Liver (tissue), 9 donors: ENCODE results near the gene UQCC3. TPM values are rescaled to one million over a fixed set of nuclear protein-coding genes. Genes with fewer than 3 reads are reported as not detected.
"Not testable (repeated sequence)": the region's sequence is repeated elsewhere in the genome, so short reads cannot be mapped to it uniquely, and the experiment has no call there.

ENCODE experiments used
- DNase-seq: peaks from one replicate; pipeline ENCODE4 v3.0.0-alpha.2; 2017; ENCODE audit warnings: low spot score
- H3K27ac ChIP-seq, 2 donors: one replicate each; pipeline ENCODE4 v1.7.0; 2013; ENCODE audit warnings: inconsistent platforms in 2 of 2, low read length in 2 of 2, control low read depth in 1 of 2, low read depth in 1 of 2, mild to moderate bottlenecking in 1 of 2
- H3K27me3 ChIP-seq, 4 donors: one replicate each; pipeline versions ENCODE4 v1.6.1 to v1.7.0; 2013; ENCODE audit warnings: low read length in 3 of 4, inconsistent platforms in 1 of 4, mild to moderate bottlenecking in 1 of 4, moderate library complexity in 1 of 4; ENCODE audit not compliant: control insufficient read depth in 4 of 4, insufficient read depth in 4 of 4
- H3K36me3 ChIP-seq, 4 donors: one replicate each; pipeline versions ENCODE4 v1.6.1 to v1.7.0; 2013; ENCODE audit warnings: low read length in 3 of 4, mild to moderate bottlenecking in 3 of 4, low read depth in 1 of 4, moderate library complexity in 1 of 4; ENCODE audit not compliant: control insufficient read depth in 4 of 4, insufficient read depth in 3 of 4
- H3K4me1 ChIP-seq, 4 donors: one replicate each; pipeline versions ENCODE4 v1.6.1 to v1.7.0; 2013; ENCODE audit warnings: low read length in 3 of 4, mild to moderate bottlenecking in 3 of 4, moderate library complexity in 1 of 4; ENCODE audit not compliant: control insufficient read depth in 4 of 4, insufficient read depth in 4 of 4
- H3K4me3 ChIP-seq, 3 donors: one replicate each; pipeline versions ENCODE4 v1.6.1 to v1.7.0; 2013; ENCODE audit warnings: low read length in 3 of 3, control low read depth in 1 of 3, low read depth in 1 of 3, mild to moderate bottlenecking in 1 of 3
- H3K9ac ChIP-seq, 2 donors: one replicate each; pipeline ENCODE4 v1.7.0; 2013; ENCODE audit warnings: low read length in 2 of 2, mild to moderate bottlenecking in 2 of 2, moderate library complexity in 2 of 2, control low read depth in 1 of 2, low read depth in 1 of 2
- H3K9me3 ChIP-seq, 4 donors: one replicate each; pipeline versions ENCODE4 v1.6.1 to v1.7.0; 2013; ENCODE audit warnings: low read length in 3 of 4; ENCODE audit not compliant: control insufficient read depth in 4 of 4
- ATF3 ChIP-seq: IDR thresholded peaks from 2 replicates; pipeline ENCODE4 v1.6.1; 2016; ENCODE audit warnings: antibody characterized with exemption
- EGR1 ChIP-seq, 2 donors: IDR thresholded peaks; 2 replicates each; pipeline ENCODE4 v1.6.1; 2016 to 2018; ENCODE audit warnings: antibody characterized with exemption in 2 of 2, low read depth in 2 of 2
- FOXA1 ChIP-seq: IDR thresholded peaks from 2 replicates; pipeline ENCODE4 v1.6.1; 2016; ENCODE audit warnings: antibody characterized with exemption
- FOXA2 ChIP-seq: IDR thresholded peaks from 2 replicates; pipeline ENCODE4 v1.6.1; 2016; ENCODE audit warnings: antibody characterized with exemption
- GABPA ChIP-seq, 2 donors: IDR thresholded peaks in 1 of 2; conservative IDR thresholded peaks in 1 of 2; 2 replicates each; pipeline ENCODE4 v1.6.1; 2016; ENCODE audit warnings: antibody characterized with exemption in 2 of 2, mild to moderate bottlenecking in 1 of 2, moderate library complexity in 1 of 2
- HNF4A ChIP-seq, 2 donors: conservative IDR thresholded peaks; 2 replicates each; pipeline ENCODE4 v1.6.1; 2016; ENCODE audit warnings: antibody characterized with exemption in 2 of 2, mild to moderate bottlenecking in 2 of 2
- HNF4G ChIP-seq: IDR thresholded peaks from 2 replicates; pipeline ENCODE4 v1.6.1; 2016; ENCODE audit warnings: antibody characterized with exemption
- JUND ChIP-seq, 2 donors: IDR thresholded peaks; 2 replicates each; pipeline ENCODE4 v1.6.1; 2016; ENCODE audit warnings: antibody characterized with exemption in 2 of 2
- NR2F2 ChIP-seq: IDR thresholded peaks from 2 replicates; pipeline ENCODE4 v1.6.1; 2016; ENCODE audit warnings: antibody characterized with exemption
- RAD21 ChIP-seq, 2 donors: IDR thresholded peaks; 2 replicates each; pipeline ENCODE4 v1.6.1; 2016; ENCODE audit warnings: antibody characterized with exemption in 2 of 2, mild to moderate bottlenecking in 2 of 2
- REST ChIP-seq: IDR thresholded peaks from 2 replicates; pipeline ENCODE4 v1.6.1; 2016; ENCODE audit warnings: antibody characterized with exemption, mild to moderate bottlenecking
- RXRA ChIP-seq, 2 donors: IDR thresholded peaks; 2 replicates each; pipeline ENCODE4 v1.6.1; 2017 to 2018; ENCODE audit warnings: antibody characterized with exemption in 2 of 2, mild to moderate bottlenecking in 1 of 2
- SP1 ChIP-seq: IDR thresholded peaks from 2 replicates; pipeline ENCODE4 v1.6.1; 2018; ENCODE audit warnings: antibody characterized with exemption, mild to moderate bottlenecking
- TAF1 ChIP-seq: conservative IDR thresholded peaks from 2 replicates; pipeline ENCODE4 v1.6.1; 2016; ENCODE audit warnings: antibody characterized with exemption, mild to moderate bottlenecking
- YY1 ChIP-seq: IDR thresholded peaks from 2 replicates; pipeline ENCODE4 v1.6.1; 2016; ENCODE audit warnings: antibody characterized with exemption, mild to moderate bottlenecking
- WGBS: extraction: QIAGEN DNeasy Blood & Tissue Kit; methylation state at CpG from one replicate; pipeline ENCODE4 v1.1.7; 2013; 5-methylcytosine and 5-hydroxymethylcytosine counted together
- polyA plus RNA-seq, 2 donors: library from polyadenylated mRNA; stranded (reverse) in 1 of 2; unstranded in 1 of 2; fragments of 200-250 nt in 1 of 2; fragments of >200 nt in 1 of 2; fragmentation: Nextera tagmentation in 1 of 2; extraction: Ambion mirVana in 1 of 2; gene quantifications; one replicate each; pipeline versions ENCODE4 v1.2.1 to v1.2.3, GENCODE V29; 2013 to 2015
- total RNA-seq, 2 donors: library from RNA; depleted of rRNA; stranded (reverse); fragments of >200 nt; gene quantifications; one replicate each; pipeline ENCODE4 v1.2.3, GENCODE V29; 2014
- TF ChIP-seq, protein P1 (sequence below): IDR thresholded peaks from 2 replicates; pipeline ENCODE4 v1.6.1; 2016; ENCODE audit warnings: antibody characterized with exemption
- TF ChIP-seq, protein P2 (sequence below): IDR thresholded peaks from 2 replicates; pipeline ENCODE4 v1.6.1; 2016; ENCODE audit warnings: antibody characterized with exemption
- TF ChIP-seq, protein P3 (sequence below): fragments of 150-350 bp; IDR thresholded peaks from 2 replicates; pipeline ENCODE4 v1.5.1; 2017; ENCODE audit warnings: improper control_type of control experiment, low read depth, low read length; ENCODE audit not compliant: missing input control
- donor health status: healthy.
- donor health status: healthy.
- donor health status: healthy.
- donor health status: healthy.
- donor health status: healthy.

Gene UQCC3
- total and polyA plus RNA-seq, 4 donors = 2.9 to 12.2 (median 6.6) TPM

- 93% methylated on average over 11 of the region's 11 CpGs for WGBS
- Histone ChIP-seq H3K4me3 (no peak overlapping the region), H3K9me3 (no peaks in the 10 kb centered on the region), H3K36me3 (peaks cover 0 to 6% (median 0%) of the 10 kb centered on the region in 4 donors), H3K4me1 (peaks cover 4 to 20% (median 17%) of the 10 kb centered on the region in 4 donors), H3K27ac (no peak overlapping the region), H3K9ac (no peak overlapping the region), H3K27me3 (no peaks in the 10 kb centered on the region)
- DNase-seq = no peak
- no peak for TF ChIP-seq ATF3
- TF ChIP-seq, protein P1, sequence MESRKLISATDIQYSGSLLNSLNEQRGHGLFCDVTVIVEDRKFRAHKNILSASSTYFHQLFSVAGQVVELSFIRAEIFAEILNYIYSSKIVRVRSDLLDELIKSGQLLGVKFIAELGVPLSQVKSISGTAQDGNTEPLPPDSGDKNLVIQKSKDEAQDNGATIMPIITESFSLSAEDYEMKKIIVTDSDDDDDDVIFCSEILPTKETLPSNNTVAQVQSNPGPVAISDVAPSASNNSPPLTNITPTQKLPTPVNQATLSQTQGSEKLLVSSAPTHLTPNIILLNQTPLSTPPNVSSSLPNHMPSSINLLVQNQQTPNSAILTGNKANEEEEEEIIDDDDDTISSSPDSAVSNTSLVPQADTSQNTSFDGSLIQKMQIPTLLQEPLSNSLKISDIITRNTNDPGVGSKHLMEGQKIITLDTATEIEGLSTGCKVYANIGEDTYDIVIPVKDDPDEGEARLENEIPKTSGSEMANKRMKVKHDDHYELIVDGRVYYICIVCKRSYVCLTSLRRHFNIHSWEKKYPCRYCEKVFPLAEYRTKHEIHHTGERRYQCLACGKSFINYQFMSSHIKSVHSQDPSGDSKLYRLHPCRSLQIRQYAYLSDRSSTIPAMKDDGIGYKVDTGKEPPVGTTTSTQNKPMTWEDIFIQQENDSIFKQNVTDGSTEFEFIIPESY = no peak
- TF ChIP-seq, protein P2, sequence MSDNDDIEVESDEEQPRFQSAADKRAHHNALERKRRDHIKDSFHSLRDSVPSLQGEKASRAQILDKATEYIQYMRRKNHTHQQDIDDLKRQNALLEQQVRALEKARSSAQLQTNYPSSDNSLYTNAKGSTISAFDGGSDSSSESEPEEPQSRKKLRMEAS = no peak
- TF ChIP-seq SP1 = no peak
- TF ChIP-seq NR2F2 = no peak
- TF ChIP-seq, protein P3, sequence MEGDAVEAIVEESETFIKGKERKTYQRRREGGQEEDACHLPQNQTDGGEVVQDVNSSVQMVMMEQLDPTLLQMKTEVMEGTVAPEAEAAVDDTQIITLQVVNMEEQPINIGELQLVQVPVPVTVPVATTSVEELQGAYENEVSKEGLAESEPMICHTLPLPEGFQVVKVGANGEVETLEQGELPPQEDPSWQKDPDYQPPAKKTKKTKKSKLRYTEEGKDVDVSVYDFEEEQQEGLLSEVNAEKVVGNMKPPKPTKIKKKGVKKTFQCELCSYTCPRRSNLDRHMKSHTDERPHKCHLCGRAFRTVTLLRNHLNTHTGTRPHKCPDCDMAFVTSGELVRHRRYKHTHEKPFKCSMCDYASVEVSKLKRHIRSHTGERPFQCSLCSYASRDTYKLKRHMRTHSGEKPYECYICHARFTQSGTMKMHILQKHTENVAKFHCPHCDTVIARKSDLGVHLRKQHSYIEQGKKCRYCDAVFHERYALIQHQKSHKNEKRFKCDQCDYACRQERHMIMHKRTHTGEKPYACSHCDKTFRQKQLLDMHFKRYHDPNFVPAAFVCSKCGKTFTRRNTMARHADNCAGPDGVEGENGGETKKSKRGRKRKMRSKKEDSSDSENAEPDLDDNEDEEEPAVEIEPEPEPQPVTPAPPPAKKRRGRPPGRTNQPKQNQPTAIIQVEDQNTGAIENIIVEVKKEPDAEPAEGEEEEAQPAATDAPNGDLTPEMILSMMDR = no peak
- TF ChIP-seq GABPA (IDR thresholded peaks at IDR 0.05 in 1 of 2, conservative IDR thresholded peaks at IDR 0.05 in 1 of 2) = no peak
- TF ChIP-seq RXRA (IDR thresholded peaks at IDR 0.05) = no peak
- TF ChIP-seq FOXA2 = no peak
- no peak for TF ChIP-seq HNF4G
- no peak for TF ChIP-seq HNF4A (conservative IDR thresholded peaks at IDR 0.05)
- TF ChIP-seq JUND (IDR thresholded peaks at IDR 0.05) = no peak
- TF ChIP-seq FOXA1 = no peak
- TF ChIP-seq EGR1 (IDR thresholded peaks at IDR 0.05; ENCODE audit: low read depth in 2 of 2) = no peak
- TF ChIP-seq YY1 = no peak
- no peak for TF ChIP-seq TAF1
- TF ChIP-seq REST = no peak
- no peak for TF ChIP-seq RAD21 (IDR thresholded peaks at IDR 0.05)
These were observed 30.8 kb downstream of the UQCC3 start for GRCh38 chr11:62702246-62702645.

DNA sequence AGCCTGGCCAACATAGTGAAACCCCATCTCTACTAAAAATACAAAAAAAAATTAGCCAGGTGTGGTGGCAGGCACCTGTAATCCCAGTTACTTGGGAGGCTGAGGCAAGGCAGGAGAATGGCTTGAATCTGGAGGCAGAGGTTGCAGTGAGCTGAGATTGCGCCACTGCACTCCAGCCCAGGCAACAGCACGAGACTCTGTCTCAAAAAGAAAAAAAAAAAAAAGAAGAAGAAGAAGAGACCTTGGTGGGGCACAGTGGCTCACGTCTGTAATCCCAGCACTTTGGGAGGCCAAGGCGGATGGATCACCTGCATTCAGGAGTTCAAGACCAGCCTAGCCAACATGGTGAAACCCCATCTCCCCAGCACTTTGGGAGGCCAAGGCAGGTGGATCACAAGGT is 32.4 kb downstream of the UQCC3 start:
- H3K36me3 ChIP-seq, H3K9ac ChIP-seq, H3K9me3 ChIP-seq, H3K27me3 ChIP-seq, H3K4me3 ChIP-seq, DNase-seq, H3K27ac ChIP-seq: not testable (repeated sequence)
- H3K4me1 ChIP-seq = peaks cover 10 to 25% (median 22%) of the 10 kb centered on the region in 4 donors
- WGBS = 95% methylated on average over 4 of the region's 4 CpGs
